GM18526 (cell line): Measurements from ENCODE around the gene PRTFDC1.

Experiments used
- POLR2A ChIP-seq: IDR thresholded peaks from 3 replicates; pipeline ENCODE4 v1.6.1; 2011; ENCODE audit not compliant: insufficient read length; ENCODE audit errors: extremely low read depth

Gene PRTFDC1

GRCh38 chr10:24849501-24850299 lies 102.7 kb downstream of the PRTFDC1 start:
- TF ChIP-seq POLR2A, result no peak

DNA sequence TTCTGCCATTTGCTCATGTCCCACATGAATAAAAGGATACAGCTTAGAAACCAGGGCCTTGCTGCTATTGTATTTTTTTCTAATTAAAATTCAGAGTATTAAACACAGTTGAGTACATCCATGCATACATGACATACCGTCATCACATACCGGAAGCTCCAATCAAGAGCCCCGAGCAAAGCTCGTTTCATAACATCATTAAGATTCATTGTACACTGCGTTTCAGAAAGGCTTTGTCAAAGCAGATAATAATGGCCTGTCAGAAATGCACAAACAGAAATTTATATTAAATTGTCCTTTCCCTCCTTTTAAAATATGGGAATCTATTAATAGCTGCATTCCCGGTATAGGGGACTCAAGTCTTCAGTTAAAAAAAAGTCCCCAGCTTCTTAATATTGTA lies 103.4 kb downstream of the PRTFDC1 start:
- no peak for TF ChIP-seq POLR2A

GRCh38 chr10:24848195-24848594 lies 104.2 kb downstream of the PRTFDC1 start:
- TF ChIP-seq POLR2A, result no peak

- TF ChIP-seq POLR2A, result no peak
Observed at GRCh38 chr10:24847112-24848070, 105.0 kb downstream of the PRTFDC1 start.

DNA sequence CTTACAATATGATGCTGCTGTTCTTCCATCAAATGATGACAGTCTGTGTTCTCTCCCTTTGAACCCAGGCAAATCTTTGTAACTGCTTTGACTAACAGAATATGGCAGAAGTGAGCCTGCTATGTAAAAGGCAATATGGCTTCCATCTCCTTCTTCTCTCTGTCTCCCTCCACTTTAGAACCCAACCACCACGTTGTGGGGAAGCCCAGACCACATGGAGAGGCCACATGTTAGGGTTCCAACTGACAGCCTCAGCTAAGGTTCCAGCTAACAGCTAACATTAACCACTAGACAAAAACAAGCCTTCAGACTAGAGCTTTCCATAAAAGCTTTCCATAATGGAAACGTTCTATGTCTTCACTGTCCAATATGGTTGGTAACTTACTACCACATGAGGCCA lies 107.7 kb downstream of the PRTFDC1 start:
- TF ChIP-seq POLR2A, result no peak

DNA sequence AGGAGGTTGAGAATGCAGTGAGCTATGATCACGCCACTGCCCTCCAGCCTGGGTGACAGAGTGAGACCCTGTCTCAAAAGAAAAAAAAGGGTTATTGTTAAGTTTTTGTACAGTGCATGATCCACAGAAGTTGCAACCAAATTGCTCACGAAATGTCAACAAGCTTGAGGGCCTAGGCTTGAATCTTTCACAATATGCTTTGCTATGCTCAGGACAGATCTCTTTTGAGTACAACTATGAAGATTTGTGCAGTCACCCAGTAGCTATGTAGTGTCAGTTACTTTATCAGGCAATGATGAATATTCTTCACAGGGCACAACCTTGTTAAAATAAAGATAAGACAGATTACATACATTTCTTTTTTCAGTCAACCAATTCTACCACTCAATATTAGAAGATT lies 109.2 kb downstream of the PRTFDC1 start:
- no peak for TF ChIP-seq POLR2A

GRCh38 chr10:24842856-24843255 lies 109.5 kb downstream of the PRTFDC1 start:
- no peak for TF ChIP-seq POLR2A

DNA sequence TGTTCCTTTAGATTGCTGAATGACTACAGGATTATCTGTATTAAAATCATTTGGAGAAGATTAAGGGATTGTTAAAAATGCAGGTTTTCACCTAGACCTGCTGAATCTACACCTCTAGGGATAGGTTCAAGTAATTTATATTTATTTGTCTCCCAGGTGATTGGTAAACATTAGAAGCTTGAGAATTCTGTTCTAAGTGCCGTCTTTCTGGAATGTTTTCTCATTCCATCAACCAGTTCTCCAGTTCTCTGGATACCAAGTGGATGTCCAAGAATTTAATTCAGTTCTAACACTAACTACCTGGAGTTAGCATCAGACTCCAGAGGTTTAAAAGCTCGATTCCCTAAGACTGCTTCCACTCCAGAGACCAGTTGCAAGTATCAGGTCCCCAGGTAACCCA lies 110.9 kb downstream of the PRTFDC1 start:
- TF ChIP-seq POLR2A, result no peak

DNA sequence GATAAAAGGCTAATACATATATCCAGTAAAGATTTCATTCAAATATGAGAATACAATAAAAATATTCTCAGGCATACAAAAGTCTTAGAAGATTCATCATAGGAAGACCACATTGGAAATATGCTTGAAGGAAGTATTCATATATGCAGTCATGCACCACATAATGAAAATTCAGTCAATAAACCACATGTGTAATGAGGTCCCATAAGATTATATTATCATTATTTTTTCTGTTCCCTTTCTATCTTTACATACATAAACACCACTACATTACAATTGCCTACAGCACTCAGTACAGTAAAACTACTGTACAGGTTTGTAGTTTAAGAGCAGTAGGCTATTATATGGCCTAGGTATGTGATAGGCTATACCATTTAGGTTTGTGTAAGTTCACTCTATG lies 111.6 kb downstream of the PRTFDC1 start:
- no peak for TF ChIP-seq POLR2A

DNA sequence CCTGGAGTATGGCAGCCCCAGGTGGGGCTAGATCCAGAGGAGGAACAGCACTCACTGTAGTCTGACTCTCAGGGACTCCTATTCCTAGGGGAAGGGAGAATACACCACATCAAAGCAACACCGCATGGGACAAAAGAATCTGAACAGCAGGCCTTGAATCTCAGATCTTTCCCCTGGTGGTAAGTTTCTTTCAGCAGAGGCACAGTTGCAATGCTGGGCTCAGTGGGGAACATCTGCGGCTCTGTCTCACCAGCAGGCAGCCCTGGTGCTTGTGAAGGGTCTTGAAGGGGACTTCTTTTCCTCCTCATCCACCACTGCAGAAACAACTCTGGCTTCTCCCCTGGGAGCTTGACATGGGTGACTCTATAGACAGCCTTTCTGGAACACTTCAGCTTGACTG lies 117.5 kb downstream of the PRTFDC1 start:
- no peak for TF ChIP-seq POLR2A

GRCh38 chr10:24826009-24826408 lies 126.4 kb downstream of the PRTFDC1 start:
- no peak for TF ChIP-seq POLR2A

DNA sequence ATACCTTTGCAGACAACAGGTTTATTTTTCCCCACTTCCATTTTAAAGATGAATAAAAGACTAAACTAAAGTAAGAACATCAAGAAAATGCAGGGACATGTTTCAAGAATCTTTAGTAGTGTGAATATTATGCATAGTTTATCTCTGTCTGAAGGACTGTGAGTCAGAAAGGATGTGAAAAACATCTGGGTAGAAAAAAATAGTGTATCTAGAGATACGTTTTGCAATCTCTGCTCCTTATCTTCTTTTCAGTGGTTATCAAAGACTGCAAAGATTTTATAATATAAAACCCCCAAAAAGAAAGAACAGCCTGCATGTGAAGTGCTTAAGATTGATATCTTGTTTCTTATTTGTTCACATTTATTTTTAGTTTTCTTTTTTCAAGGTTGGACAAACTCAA lies 126.9 kb downstream of the PRTFDC1 start:
- TF ChIP-seq POLR2A, result no peak

DNA sequence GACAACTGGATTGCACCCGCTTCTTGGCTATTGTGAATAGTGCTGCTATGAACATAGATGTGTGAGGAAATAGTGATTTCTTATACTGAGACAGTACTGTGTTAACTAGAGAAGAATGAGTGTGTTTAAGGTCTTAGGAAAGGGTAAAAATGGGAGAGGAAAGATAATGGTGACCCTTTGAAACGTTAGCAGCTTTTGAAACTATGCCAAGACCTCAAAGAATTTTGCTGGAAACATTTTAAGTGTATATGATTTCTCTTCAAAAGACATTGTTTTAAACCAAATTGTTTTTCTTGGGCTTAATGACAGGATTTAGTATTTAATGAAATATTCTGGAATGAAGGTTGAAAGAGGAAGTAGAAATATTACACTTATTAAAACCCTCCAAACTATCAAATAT lies 127.9 kb downstream of the PRTFDC1 start:
- TF ChIP-seq POLR2A, result no peak

DNA sequence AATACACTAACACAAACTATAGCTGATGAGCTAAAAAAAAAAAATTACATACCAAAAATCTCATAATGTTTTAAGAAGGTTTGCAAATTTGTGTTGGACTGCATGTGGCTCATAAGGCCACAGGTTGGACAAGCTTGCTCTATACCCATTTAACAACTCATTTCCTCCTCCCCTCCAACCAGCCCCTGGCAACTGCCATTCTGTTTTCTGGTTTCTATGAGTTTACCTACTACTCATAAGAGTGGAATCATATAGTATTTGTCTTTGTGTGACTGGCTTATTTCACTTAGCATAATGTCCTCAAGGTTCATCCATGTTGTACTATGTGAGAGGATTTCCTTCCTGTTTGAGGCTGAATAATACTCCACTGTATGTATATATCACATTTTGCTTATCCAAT lies 128.3 kb downstream of the PRTFDC1 start:
- no peak for TF ChIP-seq POLR2A

- no peak for TF ChIP-seq POLR2A
Observed at GRCh38 chr10:24822590-24822989, 129.8 kb downstream of the PRTFDC1 start.

- no peak for TF ChIP-seq POLR2A
Observed at GRCh38 chr10:24821986-24822385, 130.4 kb downstream of the PRTFDC1 start.
